Measurements from ENCODE around the gene KIAA1755.

Gene KIAA1755

DNA sequence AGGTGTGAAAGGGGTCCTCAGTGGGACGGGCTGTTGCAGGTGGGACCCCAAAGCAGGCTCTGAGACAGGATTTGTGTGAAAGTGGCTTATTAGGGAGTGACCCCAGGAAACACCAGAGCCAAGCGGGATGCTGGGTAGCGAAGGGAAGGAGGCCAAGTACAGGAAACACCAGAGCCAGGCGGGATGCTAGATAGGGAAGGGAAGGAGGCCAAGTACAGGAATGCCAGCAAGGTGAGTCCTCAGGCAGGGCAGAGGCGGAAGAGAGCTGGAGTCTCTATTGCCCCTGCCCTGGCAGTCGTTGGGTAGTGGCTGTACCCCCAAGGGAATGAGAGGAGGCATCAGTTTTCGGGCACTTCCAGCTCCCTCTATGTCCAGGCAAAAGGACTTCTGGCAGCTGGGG is 65.0 kb downstream of the KIAA1755 start:
- no peak for TF ChIP-seq JUND (IDR thresholded peaks at IDR 0.05; ENCODE audit: low read depth)
- DNase-seq (ENCODE audit: low read depth in 1 of 2, low spot score in 1 of 2) = no peak
- in situ Hi-C loops (cut with HindIII; ENCODE audit: low pct_unique_long_range_greater_than_20kb, low sequenced_read_pairs) = no loop called here

DNA sequence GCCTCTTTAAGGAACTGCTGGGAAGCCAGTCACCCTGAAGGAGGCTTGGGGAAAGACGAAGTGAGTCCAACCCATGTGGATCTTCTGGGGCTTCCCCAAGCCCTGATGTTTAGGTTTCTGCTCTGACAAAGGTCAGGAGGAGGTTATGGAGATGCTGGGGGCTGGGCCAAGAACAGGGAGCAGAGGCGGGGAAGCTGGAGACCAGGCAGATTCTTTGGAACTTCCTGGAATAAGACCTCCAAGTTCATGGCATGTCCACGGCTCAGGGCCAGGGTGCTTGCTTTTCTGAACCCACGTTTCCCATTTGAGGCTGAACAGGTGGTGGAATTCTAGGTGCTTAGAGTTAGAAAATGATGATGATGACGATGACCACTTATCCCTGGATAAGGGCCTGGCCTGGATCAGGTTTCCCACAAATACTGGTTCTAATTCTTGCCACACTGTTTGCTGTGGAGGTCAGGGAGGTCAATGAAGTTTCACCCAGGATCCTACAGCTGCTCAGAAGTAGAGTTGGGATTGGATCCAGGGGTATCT is 65.5 kb downstream of the KIAA1755 start:
- no peak for TF ChIP-seq JUND (IDR thresholded peaks at IDR 0.05; ENCODE audit: low read depth)
- no peak for DNase-seq (ENCODE audit: low read depth in 1 of 2, low spot score in 1 of 2)
- in situ Hi-C loops (cut with HindIII; ENCODE audit: low pct_unique_long_range_greater_than_20kb, low sequenced_read_pairs) = no loop called here

DNA sequence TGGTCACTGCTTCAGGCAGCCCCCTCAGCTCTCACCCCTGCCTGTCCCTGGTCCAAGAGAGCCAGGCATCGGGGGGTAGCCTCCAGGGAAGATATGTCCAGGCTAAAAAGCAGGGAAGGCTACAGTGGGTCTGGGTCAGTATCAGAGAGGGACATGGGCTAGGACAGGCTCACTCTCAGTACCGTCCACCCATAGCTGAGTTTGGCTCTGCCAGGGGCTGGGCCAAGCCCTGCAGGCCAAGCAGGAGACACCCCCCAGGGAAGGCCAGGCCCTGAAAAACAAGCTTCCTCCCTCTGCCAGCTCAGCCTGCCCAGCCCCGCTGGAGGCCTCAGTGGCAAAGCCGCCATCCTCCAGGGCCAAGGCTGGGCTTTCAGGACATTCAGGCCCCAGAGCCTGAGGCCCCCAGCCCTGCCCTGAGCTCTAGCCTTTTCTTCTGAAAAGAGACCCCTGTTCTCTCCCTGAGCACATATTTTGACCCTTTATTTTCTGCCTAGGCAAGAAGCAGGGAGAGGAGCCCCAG is 66.9 kb downstream of the KIAA1755 start:
- no peak for DNase-seq (ENCODE audit: low read depth in 1 of 2, low spot score in 1 of 2)
- in situ Hi-C loops (cut with HindIII; ENCODE audit: low pct_unique_long_range_greater_than_20kb, low sequenced_read_pairs) = no loop called here
- no peak for TF ChIP-seq JUND (IDR thresholded peaks at IDR 0.05; ENCODE audit: low read depth)

DNA sequence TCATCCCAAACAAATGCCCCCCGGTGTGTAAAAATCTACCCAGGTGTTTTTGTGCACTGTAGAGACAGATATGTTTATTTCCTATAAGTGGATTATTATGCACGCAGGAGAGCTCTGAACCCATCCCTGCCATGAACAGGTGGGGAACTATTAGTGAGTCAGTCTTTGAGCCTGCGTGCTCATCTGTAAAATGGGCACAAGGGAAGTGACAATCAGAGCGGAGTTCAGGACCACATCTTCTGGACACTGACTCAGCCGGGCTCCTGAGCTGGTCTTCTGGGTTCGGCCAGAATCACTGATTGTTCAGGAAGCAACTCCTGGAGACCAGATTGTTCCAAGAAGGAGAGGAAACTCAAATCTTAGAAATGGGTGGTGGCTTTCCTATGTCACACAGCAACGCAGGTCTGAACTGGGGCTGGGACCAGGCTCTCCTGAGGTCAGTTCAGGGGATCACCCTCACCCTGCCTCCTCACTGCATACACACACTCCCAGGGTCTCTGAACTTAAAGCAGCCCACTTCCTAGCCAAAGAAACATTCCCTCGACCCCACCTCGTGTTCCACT is 68.1 kb downstream of the KIAA1755 start:
- in situ Hi-C loops (cut with HindIII; ENCODE audit: low pct_unique_long_range_greater_than_20kb, low sequenced_read_pairs) = no loop called here
- no peak for DNase-seq (ENCODE audit: low read depth in 1 of 2, low spot score in 1 of 2)
- TF ChIP-seq JUND (IDR thresholded peaks at IDR 0.05; ENCODE audit: low read depth) = no peak

DNA sequence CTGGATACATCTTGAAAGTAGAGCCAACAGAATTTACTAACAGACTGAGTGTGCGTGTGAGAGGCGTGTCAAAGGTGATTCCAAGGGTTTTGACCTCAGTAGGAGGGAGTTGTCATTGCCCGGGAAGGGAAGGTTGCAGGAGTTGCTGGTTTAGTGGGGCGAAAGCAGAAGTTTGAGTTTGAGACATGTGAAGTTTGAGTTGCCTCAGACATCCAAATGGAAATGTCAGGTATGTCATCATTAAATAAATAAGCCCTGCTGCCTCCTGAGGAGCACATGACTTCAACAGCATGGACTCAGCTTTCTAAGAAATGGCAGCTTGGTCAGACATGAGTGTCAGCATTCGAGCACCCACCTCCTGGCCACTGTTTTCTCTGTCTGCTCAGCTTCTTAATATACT is 68.9 kb downstream of the KIAA1755 start:
- no peak for DNase-seq (ENCODE audit: low read depth in 1 of 2, low spot score in 1 of 2)
- in situ Hi-C loops (cut with HindIII; ENCODE audit: low pct_unique_long_range_greater_than_20kb, low sequenced_read_pairs) = no loop called here
- TF ChIP-seq JUND (IDR thresholded peaks at IDR 0.05; ENCODE audit: low read depth) = no peak

DNA sequence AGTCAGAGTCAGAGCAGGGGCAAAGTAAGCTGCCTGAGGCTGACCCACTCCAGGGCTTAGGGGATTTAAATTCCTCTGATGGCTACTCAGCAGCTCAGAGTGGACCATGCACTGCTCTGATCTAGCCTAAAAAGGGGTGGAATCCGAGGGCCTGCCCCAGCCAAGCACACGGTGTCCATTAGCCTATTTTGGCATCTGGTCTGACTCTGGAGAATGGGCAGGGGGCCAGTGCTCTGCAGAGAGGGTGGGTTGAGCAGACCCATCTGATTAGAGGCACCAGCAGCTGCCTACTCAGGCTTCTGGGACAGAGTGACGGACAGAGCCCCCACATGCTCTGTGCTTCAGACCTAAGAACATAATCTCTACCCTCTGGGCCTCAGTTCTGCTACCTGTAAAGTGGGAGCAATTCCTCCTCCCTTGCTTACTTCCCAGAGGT is 69.6 kb downstream of the KIAA1755 start:
- in situ Hi-C loops (cut with HindIII; ENCODE audit: low pct_unique_long_range_greater_than_20kb, low sequenced_read_pairs) = no loop called here
- DNase-seq (ENCODE audit: low read depth in 1 of 2, low spot score in 1 of 2) = no peak
- no peak for TF ChIP-seq JUND (IDR thresholded peaks at IDR 0.05; ENCODE audit: low read depth)

DNA sequence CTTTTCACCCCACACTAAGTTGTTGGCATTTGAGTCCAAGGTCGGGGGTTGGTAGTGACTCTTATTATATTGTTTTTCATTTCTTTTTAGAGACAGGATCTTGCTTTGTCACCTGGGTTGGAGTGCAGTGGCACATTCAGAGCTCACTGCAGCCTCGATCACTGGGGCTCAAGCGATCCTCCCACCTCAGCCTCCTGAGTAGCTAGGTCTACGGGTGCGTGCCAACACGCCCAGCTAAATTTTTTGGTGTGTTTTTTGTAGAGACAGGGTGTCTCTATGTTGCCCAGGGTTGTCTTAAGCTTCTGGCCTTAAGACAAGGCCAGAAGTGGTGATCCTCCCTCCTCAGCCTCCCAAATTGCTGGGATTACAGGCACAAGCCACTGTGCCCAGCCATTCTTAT is 70.4 kb downstream of the KIAA1755 start:
- in situ Hi-C loops (cut with HindIII; ENCODE audit: low pct_unique_long_range_greater_than_20kb, low sequenced_read_pairs) = no loop called here
- DNase-seq (ENCODE audit: low read depth in 1 of 2, low spot score in 1 of 2) = no peak
- TF ChIP-seq JUND (IDR thresholded peaks at IDR 0.05; ENCODE audit: low read depth) = no peak

DNA sequence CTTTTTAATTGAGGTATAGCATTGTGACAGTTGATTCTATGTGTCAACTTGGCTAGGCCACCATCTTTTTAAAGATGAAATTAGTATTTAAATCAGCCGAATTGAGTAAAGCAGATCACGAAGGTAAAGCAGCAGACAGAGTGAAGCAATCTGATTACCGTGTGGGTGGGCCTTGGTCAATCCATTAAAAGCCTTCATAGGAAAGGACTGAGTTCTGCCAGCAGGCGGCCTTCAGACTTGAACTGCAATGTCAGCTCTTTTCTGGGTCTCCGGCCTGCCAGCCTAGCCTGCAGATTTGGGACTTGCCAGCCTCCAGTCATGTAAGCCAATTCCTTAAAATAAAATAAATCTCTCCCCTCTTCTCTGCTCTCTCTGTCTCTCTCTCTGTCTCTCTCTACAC is 73.0 kb downstream of the KIAA1755 start:
- TF ChIP-seq JUND (IDR thresholded peaks at IDR 0.05; ENCODE audit: low read depth) = no peak
- DNase-seq (ENCODE audit: low read depth in 1 of 2, low spot score in 1 of 2) = no peak

DNA sequence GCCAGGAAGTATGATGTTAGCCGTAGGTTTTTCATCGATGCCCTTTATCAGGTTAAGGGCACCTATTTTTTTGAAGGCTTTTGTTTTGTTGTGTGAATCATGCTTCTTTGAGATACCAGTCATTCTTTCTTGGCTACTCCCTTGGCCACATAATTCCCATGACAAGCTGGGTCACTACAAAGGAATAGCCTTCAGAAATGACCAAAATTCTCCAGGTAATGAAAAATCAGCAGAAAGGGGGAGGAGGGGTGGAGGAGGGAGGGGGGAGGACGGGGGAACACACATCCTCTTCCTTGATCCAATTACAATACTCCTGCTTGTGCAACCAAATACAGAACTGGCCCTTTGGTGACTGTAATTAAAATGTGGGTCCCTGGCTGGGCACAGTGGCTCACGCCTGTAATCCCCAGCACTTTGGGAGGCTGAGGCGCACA is 73.7 kb downstream of the KIAA1755 start:
- DNase-seq (ENCODE audit: low read depth in 1 of 2, low spot score in 1 of 2) = no peak
- no peak for TF ChIP-seq JUND (IDR thresholded peaks at IDR 0.05; ENCODE audit: low read depth)
- in situ Hi-C loops (cut with HindIII; ENCODE audit: low pct_unique_long_range_greater_than_20kb, low sequenced_read_pairs) = no loop called here

More for the DNA sequence above, 73.0 kb downstream of the KIAA1755 start:
- in situ Hi-C loops (cut with HindIII; ENCODE audit: low pct_unique_long_range_greater_than_20kb, low sequenced_read_pairs) = no loop called here

DNA sequence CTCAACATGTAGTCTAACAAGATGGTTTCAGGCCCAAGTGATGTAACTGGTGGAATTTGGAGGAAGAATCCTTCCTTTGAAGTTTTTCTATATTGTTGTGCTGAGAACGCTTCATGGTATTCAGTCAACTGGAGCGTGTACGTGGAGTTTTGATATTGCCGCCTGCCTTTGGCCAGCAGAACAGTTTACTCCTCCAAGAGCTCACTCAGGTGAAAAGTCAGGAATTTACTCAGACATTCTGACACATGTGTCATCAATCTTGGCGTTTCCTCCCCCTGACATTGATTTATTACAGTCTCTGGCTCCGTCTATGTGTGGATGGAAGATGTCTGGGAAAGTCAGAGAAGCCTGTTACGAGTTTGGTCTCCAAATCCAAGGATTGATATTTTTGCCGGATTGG is 76.4 kb downstream of the KIAA1755 start:
- no peak for TF ChIP-seq JUND (IDR thresholded peaks at IDR 0.05; ENCODE audit: low read depth)
- in situ Hi-C loops (cut with HindIII; ENCODE audit: low pct_unique_long_range_greater_than_20kb, low sequenced_read_pairs) = no loop called here
- DNase-seq (ENCODE audit: low read depth in 1 of 2, low spot score in 1 of 2) = no peak

DNA sequence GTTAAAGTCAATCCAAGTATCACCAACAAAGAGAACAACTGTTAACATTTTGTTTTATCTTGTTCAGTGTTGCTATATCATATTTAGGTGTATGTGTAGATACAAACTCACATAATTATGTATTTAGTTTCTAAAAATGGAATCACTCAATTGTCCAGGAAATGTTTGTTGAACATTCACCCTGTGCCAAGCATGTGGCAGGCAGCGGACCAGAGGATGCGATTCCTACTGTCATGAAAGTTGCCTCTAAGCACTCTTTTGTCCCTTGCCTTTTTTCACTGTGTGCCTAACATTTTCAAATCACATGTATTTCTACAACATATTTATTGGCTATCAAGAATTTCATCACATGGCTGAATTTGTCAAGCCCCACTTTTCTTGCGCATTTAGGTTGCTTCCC is 78.6 kb downstream of the KIAA1755 start:
- in situ Hi-C loops (cut with HindIII; ENCODE audit: low pct_unique_long_range_greater_than_20kb, low sequenced_read_pairs) = no loop called here
- no peak for DNase-seq (ENCODE audit: low read depth in 1 of 2, low spot score in 1 of 2)
- no peak for TF ChIP-seq JUND (IDR thresholded peaks at IDR 0.05; ENCODE audit: low read depth)

DNA sequence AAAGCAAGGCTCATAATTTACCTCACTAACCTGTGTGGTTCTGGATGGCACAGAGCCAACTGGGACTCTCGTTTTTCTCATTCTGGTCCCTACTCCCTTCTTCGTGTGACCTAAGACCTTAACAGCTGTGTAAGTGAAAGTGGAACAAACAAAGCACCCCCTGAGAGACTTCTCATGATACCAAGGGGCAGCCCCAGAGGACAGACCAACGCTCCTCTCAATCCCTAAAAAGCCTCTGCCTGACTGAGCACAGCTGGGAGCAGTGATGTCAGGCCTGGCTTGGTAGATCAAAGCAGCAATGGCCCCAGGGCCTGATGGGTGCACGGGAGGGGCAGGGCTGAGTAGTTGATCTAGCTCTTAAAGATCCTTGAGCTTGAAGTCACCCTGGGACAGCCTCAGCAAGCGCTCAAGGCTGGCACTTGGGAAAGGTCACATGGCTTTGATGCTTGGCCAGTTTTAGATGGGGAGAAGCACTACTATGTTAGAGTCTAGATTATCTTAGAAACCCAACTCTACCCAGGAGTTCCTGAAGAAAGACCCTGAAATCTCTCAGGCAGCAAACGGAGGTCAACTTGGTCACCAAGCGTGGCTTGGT is 79.2 kb downstream of the KIAA1755 start:
- TF ChIP-seq JUND (IDR thresholded peaks at IDR 0.05; ENCODE audit: low read depth) = no peak
- DNase-seq (ENCODE audit: low read depth in 1 of 2, low spot score in 1 of 2) = no peak
- in situ Hi-C loops (cut with HindIII; ENCODE audit: low pct_unique_long_range_greater_than_20kb, low sequenced_read_pairs) = no loop called here

DNA sequence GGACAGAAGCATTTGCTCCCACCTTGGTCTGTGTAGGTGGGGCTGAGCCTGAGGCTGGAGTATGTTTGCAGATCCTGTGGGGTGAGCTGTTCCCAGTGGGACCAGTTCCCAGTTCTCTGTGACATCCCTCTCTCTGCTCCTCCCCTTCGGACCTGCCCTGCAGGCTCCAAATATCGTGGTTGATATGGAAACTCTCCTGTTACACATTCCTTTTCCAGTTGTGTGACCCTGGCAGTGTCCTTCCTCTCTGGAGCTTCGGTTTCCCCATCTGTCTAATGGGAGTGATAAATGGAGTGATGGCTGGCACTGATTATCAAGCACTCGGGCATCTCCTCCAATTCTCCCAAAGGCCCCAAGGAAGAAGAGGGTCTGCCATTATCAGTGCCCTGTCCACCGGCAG is 79.8 kb downstream of the KIAA1755 start:
- TF ChIP-seq JUND (IDR thresholded peaks at IDR 0.05; ENCODE audit: low read depth) = no peak
- in situ Hi-C loops (cut with HindIII; ENCODE audit: low pct_unique_long_range_greater_than_20kb, low sequenced_read_pairs) = no loop called here
- DNase-seq (ENCODE audit: low read depth in 1 of 2, low spot score in 1 of 2) = no peak
